ENCODE data around the gene FGFBP2. TPM values are rescaled to one million over a fixed set of nuclear protein-coding genes. Genes with fewer than 3 reads are reported as not detected.
"Not testable (repeated sequence)": the region's sequence is repeated elsewhere in the genome, so short reads cannot be mapped to it uniquely, and the experiment has no call there.

Gene FGFBP2
- total RNA-seq, 1 donor from 2014 or later: 2.6 TPM

GRCh38 chr4:15930314-15930713 lies 32.7 kb downstream of the FGFBP2 start:
- no peak for DNase-seq

GRCh38 chr4:15929540-15929939 lies 33.4 kb downstream of the FGFBP2 start:
- DNase-seq: no peak

GRCh38 chr4:15928883-15929282 lies 34.1 kb downstream of the FGFBP2 start:
- DNase-seq: no peak

GRCh38 chr4:15926486-15926885 lies 36.5 kb downstream of the FGFBP2 start:
- no peak for DNase-seq

GRCh38 chr4:15925830-15926229 lies 37.1 kb downstream of the FGFBP2 start:
- DNase-seq: no peak

DNA sequence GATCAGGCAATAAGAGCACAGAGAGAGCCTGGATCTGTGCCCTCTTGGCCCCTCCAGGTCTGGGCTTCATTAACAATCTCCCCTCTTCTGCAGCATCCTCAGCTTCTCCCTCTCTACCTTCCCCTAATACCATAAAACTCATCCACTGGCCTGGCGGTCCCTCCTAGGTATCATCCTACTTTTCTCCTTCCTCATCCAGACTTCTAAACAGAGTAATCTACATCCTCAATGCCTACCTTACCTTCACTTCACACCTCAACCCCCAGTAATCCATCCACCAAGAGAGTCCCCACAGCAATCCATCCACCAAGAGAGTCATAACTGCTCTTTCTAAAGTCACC lies 41.4 kb downstream of the FGFBP2 start:
- no peak for DNase-seq

- no peak for DNase-seq
Measured at GRCh38 chr4:15920723-15921591, 42.0 kb downstream of the FGFBP2 start.

DNA sequence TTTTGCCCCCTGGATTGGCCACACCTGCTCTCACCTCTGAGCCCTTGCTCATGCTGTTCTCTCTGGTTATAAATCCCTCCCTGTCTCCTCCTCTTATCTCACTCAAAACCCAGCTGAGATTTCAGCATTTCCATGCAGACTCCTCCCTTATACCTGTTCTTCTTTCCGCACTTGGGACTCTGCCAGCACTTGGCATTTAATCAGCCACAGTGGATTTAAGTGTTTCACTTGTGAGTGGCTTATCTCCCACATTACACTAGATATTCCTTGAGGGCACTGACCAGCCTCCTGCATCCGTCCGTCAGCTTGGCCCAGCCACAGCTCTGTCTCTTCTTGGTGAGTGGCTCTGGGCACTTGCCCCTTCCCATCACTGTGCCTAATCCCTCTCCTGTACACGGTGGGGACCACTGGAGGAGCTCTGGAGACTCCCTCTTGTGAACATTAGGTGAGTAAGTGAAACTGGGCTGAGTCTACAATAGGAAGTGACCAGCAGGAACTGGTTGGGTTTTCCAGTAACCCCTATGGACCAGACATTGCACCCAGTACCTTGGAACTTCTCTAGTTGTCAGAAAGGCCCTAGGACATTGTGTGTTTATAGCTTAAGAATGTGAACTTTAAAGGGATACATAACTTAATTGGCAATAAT lies 44.4 kb downstream of the FGFBP2 start:
- no peak for DNase-seq

- DNase-seq: peak; percentile 72
Measured at GRCh38 chr4:15917297-15917696, 45.7 kb downstream of the FGFBP2 start.

- DNase-seq: not testable (repeated sequence)
Measured at GRCh38 chr4:15916358-15916757, 46.6 kb downstream of the FGFBP2 start.

GRCh38 chr4:15914736-15915135 lies 48.2 kb downstream of the FGFBP2 start:
- no peak for DNase-seq

DNA sequence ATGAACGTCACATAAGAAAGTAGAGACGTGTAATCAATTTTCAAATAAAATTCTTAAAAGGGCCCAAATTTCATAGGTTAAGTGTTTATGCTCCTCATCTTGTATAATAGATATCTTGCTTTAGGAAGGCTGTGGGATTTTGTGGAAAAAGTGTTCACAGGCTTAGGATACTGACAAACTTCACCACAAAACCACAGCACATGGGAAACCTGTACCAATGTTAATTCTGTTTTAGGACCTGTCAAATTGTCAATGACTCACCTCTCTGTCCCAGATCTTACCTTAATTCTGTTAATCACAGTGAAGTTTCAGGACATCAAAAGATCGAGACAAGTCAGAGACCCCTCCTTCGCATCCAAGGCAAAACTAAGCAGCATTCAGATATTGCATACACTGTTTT lies 48.7 kb downstream of the FGFBP2 start:
- DNase-seq: no peak

DNA sequence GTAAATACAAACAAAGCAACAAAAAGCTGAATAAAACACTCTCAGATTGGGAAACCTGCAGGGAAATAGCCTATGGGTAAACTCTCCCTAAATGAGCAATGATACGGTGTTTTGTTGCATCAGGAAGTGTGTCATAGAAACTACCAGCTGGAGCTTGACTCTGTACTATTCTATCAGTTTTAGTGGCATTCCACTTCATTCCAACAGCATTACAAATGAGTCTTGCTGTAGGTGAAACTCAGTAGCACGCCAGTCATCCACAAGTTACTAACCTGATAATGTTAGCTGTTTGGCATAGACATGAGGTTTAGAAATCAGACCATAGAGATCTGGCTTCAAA lies 49.4 kb downstream of the FGFBP2 start:
- no peak for DNase-seq

- DNase-seq: no peak
Measured at GRCh38 chr4:15912961-15913630, 49.9 kb downstream of the FGFBP2 start.

DNA sequence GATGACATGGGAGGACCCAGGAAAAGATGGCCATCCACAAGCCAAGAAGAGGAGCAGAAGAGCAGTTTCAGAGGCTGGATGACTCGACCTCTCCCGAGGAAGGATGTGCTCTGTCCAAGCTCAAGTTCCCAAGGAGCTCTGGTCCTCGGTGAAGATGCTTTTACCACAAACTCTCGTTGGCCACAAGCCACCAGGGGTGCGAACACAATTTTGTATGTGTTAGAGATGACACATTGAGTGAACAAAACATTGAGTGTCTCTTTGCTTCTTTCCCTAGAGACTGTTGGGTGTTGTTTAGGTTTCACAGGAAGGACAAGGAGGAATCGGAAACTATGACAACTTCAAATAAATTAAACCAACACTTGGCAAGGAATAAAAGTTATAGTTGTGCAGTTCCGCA lies 50.7 kb downstream of the FGFBP2 start:
- DNase-seq: no peak

Other genes with a start within 250 kb of the FGFBP2 start
- gene CD38, start 184.8 kb downstream of the FGFBP2 start, total RNA-seq: 0.39 TPM
- gene FGFBP1, start 24.4 kb downstream of the FGFBP2 start, total RNA-seq: 17.6 TPM
- 8.2 TPM for gene PROM1, start 120.8 kb upstream of the FGFBP2 start, total RNA-seq

All from skin of body (tissue), 2 donors.